TTC549 (cell line): ENCODE measurements around the gene RNF115.

Experiments used
- FAIRE-seq: peaks from 2 replicates; lab custom pipeline; 2012; peaks lifted over from hg19 to GRCh38; lab: Jason Lieb, UNC

RNF115 gene

DNA sequence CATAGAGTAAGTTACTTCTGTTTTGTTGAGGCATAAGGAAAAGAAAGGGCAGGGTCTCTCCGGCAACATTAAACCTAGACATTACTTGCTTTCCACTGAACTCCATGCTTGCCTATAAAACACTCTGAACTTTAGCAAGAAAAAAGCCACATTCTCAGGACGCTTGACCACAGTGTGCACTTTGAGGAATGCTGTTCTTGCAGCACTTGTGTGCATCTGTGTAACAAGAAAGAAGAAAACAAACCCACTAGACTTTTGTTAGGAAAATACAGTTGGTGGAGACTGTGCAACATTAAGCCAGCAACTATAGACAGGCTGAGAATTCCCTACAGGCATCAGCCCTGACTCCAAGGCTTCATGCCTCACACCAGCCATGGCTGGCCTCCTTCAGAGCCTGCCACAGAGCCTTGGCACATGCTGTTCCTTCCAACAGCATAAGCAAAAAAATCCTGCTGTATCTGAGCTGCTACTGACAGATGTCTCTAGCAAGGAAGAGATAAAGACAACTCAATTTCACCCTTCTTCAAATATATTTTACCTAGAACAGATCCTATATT is 122.5 kb downstream of the RNF115 start:
- no peak for FAIRE-seq

DNA sequence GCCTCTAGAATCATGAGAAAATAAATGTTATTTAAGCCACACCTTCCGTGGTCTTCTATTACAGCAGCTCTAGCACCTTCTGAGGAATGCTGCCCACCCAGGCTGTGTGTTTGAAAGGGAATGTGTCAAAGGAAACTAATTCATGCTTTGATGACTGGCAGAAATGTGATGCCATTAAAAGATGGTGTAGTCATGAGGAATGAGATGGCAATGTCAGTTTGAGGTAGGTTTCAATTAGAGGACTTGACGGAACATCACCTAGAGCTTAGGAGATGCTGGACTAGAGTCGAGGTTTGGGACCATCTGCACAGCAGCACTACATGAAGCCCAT is 127.3 kb downstream of the RNF115 start:
- FAIRE-seq: no peak

DNA sequence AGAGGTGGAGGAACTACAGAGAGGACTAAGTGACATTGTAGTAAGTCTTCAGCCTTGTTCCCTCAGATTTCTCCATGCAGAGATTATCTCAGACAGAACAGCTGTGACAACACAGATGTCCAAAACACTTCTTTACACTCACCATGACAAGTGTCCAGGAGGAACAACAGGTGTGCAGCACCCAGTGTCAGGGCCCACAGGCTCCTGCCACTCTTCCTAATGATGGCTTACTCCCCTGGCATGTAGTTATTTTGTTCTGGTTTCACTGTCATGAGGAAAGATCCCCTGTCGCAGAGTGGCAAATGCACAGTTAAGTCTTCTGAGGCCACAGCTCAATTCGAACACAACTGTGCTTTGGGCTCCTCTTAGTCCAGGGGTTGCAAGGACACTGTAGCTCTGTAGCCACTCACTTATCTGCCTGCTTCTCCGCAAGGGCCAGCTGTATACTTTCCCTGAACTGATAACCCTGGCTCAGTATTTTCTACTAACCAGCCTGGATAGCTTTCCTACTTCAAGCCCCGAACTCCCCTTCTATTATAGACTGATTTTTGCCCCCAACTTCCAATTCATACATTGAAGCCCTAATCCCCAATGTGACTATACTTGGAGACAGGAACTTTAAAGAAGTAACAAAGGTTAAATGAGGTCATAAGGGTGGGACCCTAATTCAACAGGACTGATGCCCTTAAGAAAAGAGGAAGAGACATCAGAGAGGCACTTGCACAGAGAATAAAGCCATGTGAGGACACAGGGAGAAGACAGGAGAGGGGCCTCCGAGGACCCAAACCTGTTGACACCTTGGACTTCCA is 127.9 kb downstream of the RNF115 start:
- FAIRE-seq: no peak

DNA sequence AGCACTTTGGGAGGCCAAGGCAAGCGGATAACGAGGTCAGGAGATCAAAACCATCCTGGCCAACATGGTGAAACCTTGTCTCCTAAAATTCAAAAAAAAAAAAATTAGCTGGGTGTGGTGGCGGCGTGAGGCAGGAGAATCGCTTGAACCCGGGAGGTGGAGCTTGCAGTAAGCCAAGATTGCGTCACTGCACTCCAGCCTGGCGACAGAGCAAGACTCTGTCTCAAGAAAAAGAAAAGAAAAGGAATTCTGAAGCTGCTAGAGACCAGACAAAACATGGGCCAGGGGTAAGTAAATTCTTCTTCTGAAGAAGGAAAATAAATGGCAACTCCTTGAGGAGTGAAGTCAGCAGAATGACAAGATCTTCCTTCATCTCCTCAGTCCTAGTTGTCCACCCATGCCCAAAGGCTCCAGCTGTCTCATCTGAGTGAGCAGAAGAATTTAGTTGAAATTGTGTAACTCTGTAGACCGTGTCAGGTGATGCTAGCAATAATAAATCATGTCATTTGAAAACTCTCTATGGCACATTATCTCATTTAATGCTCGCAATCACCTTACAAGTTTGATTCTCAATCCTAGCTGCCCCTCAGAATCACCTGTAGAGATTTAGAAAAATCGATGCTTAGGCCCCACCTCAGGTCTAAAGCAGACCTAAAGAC is 131.0 kb downstream of the RNF115 start:
- no peak for FAIRE-seq

DNA sequence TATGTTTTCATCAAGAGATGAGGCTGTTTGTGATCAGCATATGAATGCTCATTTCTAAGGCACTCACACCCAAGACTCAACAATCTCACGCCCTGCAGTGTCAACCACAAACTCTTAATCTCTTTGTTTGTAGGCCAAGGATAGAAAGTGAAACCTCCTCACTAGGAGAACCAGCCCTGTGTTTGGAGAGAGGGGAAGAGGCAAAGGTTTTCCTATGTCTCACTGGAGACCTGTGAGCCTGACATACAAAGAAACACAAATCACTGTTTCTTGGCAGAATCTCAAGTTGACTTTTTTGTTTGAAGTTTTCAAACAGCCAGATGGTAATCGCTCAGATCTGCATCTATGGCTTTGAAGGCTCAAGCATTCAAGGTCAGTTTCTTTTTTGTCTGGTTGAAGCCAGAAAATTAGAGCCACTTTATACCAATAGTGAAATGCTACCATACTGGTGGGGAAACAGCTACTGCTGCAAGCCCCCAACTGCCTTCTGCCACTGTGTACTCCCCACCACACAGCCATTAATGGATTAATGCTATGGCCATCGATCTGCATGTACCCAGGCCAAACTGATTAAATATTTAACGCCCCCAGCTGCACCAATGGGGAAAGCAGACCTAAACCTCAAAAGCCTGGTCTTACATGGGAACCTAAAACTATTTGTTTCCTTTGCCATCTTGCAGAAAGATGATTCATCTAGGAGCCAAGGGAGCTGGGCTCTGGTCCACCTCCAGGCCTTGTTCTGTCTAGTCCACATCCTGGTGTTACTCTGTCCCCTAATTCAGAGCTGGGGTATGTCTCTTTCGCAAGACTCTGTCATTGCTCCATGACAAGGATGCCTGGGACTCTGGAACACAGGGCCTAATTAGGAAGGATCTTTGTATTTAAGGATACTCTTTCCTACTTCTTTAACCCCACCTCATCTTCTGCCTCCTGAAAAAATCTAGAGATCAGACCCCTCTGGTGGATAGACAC is 133.0 kb downstream of the RNF115 start:
- FAIRE-seq: no peak

DNA sequence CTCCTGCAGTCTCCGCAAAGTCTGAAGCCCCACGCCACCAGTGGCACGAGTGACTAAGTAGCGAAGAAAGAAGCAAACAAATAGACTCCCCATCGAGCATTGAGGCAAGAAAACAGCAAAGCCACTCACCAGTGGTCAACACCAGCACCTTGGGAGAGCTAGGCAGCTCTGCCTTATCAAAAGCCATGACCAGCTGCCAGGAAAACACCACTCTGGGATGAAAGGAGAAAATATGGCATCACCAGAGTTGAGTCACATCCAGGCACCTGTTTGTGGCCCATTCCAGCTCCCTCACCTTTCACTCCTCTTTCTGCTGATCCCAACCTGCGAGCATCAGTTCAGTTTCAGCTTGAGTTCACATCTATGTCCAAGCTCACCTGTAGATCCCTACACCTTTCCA is 134.0 kb downstream of the RNF115 start:
- FAIRE-seq: no peak

DNA sequence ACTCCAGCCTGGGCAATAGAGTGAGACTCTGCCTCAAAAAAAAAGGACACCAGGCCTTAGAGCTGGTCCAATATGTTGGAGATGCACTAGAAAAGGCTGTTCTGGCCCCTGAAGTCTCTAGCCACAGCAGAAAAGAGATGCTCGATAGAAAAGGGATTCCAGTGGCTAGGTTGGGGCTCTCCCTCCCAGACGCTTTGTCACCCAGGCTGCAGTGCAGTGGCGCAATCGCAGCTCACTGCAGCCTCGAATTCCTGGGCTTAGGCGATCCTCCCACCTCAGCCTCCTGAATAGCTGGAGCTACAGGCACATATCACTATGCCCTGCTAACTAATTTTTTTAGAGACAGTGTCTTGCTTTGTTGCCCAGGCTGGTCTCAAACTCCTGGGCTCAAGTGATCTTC is 135.0 kb downstream of the RNF115 start:
- no peak for FAIRE-seq
